Hypothalamus (tissue), 51 donors: Measurements from ENCODE around the gene SRCAP.

Source experiments
- DNase-seq, 51 donors: peaks; one replicate each; lab custom pipeline; 2025; lab: John Stamatoyannopoulos, UW

Gene SRCAP

GRCh38 chr16:30698816-30699614 is at the start of gene SRCAP:
Gene SRCAP, plus strand, starts transcription at chr16:30699171. Its CDS starts 1,654 bp downstream, at chr16:30700825.
- DNase-seq, result peak in 49 of 51 donors; percentile 38 to 84 (median 72)

DNA sequence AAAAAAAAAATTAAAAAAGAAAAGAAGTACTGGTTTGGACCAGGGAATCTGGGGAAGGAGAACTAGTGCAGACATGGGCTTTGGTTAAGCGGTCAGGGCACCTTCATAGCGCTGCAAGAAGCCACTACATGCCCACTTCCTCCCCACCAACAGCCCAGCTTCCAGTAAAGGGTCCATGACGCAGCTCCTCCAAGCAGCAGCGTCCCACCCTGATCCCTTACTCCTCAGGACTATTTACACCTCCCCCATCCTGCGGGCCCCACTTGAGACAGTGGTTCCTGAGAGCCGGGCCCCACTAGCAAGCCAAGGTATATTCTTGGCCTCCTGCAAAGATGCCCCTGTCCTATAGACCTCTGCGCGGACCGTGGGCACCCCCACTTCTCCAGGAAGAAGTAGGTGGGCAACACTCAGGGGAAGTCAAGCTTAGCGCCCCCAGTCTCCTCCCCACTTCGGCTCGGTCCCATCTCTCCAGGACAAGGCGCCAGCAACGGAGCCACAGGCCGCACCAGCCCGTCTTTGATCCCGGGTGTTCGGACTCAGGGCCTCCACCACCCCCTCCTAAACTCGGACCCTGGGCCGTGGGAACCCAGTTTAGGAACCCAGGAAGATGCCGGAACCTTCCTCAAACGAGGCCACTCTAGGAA is 49.1 kb upstream of the SRCAP start:
- peak in 10 of 51 donors; percentile 36 to 84 (median 54) for DNase-seq

- peak; percentile 89 to 100 (median 99) for DNase-seq
These were observed 48.4 kb upstream of the SRCAP start, which contains the start of gene PRR14 for GRCh38 chr16:30650369-30651123. Gene PRR14, plus strand, starts transcription at chr16:30650960. Its CDS starts 686 bp downstream, at chr16:30651646.

DNA sequence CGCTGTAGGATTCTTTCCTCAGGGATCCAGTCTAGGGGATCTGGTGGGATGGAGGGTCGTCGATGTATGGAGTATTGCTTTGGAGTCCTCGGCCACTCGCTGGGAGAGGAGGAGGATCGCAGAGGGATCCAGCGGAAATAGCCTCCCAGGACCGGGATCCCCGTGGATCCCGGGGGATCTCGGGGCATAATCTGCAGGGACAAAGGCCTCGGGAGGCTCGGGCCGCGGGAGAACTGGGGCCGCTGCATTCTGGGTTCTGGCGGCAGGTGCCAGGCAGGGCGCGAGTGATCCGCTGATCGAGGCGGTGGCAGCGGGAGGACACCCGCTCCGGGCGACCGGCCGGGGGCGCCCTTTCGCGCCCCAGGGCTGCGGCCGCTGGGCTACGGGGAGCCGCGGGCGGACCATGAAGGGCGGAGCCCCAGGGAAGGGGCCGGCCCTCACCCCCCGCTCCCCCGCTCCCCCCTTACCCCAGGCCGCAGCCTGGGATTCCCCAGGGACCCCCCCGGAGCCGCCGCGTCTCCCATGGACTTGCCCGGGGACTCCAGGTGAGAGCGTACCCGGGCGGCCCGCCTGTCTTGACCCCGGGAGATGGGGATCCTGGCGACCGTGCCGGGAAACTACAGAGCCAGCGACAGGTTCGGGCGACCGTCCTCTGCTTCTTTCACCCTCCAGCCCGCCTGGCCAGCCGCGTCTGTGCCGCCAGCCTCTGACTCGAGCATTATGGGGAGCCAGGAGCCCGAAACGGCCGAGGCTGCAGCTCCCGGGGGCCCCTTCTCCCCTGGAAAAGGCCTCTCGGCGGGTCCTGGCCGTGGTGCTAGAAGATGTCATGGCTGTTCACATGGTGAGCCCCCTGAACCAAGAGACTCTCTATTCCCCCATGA is 47.6 kb upstream of the SRCAP start:
- peak in 41 of 51 donors; percentile 11 to 84 (median 50) for DNase-seq

- DNase-seq, result no peak
These were observed 47.0 kb upstream of the SRCAP start for GRCh38 chr16:30652005-30652296.

- no peak for DNase-seq
These were observed 46.3 kb upstream of the SRCAP start for GRCh38 chr16:30652718-30653117.

DNA sequence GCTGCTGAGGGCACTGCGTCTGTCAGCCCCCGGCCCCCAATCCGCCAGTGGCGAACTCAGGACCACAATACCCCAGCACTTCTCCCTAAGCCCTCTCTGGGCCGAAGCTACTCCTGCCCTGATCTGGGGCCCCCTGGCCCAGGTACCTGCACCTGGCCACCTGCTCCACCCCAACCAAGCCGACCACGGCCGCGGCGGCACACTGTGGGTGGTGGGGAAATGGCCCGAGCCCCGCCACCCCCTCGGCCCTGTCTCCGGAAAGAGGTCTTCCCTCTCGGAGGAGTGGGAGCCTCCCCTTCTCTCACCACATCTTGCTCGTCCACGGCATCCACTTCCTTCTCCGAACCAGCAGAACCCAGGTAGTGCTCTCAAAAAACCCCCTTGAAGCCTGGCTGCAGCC is 44.1 kb upstream of the SRCAP start:
- DNase-seq, result no peak

GRCh38 chr16:30655815-30656347 is 43.1 kb upstream of the SRCAP start:
- DNase-seq, result no peak

DNA sequence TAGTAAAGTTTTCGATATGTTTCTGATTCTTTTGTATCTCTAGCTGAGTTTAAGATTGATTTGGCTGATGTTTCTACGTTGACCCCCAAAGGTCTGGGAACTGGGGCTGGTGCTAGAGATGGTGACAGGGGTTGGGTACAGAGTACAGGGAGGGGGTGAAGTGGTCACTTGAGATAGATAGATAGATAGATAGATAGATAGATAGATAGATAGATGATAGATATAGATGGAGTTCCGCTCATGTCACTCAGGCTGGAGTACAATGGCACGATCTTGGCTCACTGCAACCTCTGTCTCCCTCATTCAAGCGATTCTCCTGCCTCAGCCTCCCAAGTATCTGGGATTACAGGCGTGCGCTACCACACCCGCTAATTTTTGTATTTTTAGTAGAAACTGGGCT is 42.6 kb upstream of the SRCAP start:
- no peak for DNase-seq

DNA sequence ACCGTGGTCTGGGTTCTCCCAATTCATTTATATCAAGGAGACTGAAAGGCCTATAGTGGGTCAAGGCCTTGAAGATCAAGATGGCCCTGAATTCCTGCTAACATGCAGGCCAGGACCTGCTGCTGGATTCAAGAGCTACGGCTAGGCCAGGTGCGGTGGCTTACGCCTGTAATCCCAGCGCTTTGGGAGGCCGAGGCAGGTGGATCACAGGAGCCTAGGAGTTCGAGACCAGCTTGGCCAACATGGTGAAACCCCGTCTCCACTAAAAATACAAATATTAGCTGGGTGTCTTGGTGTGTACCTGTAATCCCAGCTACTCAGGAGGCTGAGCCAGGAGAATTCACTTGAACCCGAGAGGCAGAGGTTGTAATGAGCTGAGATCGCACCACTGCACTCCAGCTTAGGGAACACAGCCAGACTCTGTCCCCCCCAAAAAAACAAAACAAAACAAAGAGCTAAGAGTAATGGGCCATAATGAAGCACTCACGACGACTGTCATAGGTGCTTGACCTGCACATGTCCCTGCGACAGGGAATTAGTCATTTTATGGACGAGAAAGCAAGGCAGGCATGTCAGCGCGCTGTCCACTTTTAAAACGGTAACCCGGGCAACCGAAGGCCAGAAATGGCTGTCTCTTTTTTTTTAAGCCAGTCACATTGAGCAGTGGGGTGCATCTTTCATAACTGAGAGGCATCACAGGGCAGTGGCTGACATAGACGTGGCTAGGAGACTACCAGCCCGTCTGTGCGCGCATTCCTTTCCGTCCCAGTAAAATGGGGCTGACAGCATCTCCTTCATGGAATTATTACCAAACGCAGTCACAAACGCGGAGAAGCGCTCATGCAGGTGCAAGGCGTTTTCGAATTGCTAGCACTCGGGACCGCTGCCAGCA is 41.8 kb upstream of the SRCAP start:
- DNase-seq, result peak in 2 of 51 donors; percentile 51 to 58

DNA sequence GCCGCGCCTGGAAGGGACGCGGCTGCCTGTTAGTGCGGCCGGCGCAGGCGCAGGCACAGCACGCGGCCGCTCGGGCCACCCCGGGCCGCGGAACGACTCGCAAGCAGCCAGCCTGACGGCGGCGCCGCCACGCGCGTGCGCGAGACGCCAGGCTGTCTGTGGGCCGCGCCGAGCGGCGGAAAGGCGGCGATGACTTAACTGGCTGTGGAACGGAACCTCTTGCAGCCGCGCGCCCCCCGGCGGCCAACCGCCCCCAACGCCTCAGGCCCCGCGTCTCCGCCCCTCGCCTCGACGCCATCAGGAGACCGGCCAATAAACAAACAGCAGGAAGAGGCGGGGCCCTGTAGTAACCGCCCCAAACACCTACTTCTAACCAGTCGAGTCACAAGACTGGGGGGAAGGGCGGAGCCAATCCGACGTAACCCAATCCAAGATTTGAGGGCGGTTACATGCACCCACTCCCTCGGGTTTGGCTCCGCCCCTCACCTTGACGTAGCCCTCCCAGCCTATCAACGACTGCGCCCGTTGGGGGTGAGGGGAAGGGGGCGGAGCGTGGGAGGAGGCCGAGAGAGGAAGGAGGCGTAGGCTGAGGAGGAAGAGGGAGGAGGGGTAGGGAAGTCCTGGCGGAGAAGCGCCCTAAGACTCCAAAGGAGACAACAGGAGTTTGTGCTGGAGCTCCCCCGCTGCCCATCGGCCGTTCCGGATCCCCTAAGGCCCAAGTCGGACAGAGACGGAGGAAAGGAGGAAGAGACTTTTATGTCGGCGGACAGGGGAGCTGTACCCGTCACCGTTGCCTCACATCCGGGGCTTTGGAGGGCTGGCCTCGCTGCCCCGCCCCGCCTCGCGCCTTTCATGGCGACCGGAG is 40.9 kb upstream of the SRCAP start, which contains the start of gene FBRS:
FBRS (plus strand) TSS at position 566 of the 865 bp plus-strand sequence. CDS start 1,088 bp downstream, outside the sequence.
- DNase-seq, result peak; percentile 98 to 100 (median 100)

DNA sequence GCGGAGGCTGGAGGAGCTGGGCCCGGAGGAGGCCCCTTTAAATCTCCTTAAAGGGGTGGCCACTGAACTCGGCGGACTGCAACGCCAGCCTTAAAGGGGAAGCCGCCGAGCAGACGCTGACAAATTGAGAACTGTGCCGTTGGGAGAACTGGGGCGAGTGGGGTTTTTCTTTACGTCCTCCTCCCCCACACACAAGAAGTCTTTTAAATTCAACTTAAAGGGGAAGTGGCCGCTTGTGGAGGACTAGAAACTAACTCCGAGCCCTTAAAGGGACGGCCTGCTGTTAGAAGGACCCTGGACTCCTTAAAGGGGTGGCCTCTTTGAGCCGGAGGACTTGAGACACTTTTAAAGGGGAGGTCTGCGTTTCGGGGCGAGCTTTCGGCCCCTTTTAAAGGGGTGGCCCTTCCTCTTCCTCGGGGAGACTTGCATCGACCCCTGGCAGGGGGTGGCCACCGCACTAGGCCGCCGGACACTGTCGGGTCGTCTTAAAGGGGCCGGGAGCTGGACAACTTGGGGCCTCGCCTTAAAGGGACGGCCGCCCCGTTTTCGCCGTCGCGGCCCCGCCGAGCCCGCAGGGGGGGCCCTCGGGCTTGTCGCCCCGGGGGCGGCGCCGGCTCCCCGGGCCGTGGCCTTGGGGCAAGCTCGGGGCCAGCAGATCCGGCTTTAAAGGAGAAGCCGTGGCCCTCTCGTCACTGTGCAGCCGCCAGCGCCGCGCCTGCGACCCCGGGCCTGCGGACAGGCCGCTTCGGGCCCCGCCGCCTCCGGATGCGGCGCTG is 40.1 kb upstream of the SRCAP start:
- DNase-seq, result peak in 47 of 51 donors; percentile 62 to 100 (median 91)

- DNase-seq, result peak in 6 of 51 donors; percentile 5 to 23 (median 14)
These were observed 39.2 kb upstream of the SRCAP start for GRCh38 chr16:30659507-30660423.

DNA sequence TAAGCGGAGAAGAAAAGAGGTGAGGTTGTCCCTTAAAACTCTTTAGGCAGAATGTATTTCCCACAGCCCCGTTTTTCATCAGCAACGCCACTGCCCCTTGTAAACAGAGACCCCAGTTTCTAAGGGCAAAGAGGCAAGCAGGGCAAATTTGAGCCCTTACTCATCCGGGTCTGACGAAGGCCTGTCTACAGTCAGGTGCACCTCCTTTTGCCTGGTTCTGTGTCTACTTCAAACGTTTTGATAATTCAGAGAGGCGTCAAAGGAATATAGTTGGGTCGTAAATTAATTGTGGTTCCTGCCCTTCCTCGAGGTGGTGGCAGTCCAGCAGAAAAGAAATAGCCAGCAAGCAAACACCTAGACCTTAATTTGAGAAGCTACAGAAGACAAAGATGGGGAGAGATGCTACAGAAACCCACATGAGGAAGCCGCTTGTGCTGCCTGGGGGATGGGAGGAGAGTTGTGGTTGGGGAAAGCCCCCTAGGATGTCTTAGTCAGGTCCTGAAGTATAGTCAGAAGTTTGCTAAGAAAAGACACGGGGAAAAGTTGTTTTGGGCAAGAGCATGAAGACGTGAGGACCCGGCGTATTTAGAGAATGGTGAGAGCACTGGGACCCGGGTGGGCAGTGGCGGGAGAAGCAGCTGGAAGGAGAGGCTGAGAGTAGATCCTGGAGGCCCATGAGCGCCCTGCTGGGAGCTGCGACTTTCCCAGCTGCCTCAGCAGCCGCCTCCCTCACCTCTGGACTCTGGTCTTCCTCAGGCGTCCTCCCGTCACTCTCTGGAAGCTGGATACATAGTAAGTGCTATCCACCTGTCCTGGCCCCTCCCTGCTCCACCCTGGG is 38.3 kb upstream of the SRCAP start:
- peak in 1 of 51 donors; percentile 3 for DNase-seq

DNA sequence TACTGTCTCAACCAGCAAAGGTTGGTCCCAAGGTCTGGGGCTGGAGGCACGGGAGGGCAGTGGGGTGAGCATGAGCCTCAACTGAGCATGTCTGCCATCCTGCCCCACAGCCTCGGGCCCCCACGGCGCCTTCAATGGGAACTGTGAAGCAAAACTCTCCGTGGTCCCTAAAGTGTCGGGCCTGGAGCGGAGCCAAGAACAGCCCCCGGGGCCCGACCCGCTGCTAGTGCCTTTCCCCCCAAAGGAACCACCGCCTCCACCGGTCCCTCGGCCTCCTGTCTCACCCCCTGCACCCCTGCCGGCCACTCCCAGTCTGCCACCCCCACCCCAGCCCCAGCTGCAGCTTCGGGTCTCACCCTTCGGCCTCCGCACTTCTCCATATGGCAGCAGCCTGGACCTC is 36.5 kb upstream of the SRCAP start:
- no peak for DNase-seq
